Measurements from ENCODE around the gene AP1AR. TPM values are rescaled to one million over a fixed set of nuclear protein-coding genes. Genes with fewer than 3 reads are reported as not detected.

AP1AR gene, protein sequence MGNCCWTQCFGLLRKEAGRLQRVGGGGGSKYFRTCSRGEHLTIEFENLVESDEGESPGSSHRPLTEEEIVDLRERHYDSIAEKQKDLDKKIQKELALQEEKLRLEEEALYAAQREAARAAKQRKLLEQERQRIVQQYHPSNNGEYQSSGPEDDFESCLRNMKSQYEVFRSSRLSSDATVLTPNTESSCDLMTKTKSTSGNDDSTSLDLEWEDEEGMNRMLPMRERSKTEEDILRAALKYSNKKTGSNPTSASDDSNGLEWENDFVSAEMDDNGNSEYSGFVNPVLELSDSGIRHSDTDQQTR
- 14.5 and 18.9 TPM in 2 replicates for total RNA-seq (ENCODE audit: low replicate concordance)
- long read RNA-seq, transcript AP1AR-201 (10 exons, 2,902 nt) = major isoform, 22 of 35 reads
- long read RNA-seq, partial matches to known transcripts = 4 of 35 reads
- long read RNA-seq, other reads (novel, unspliced or antisense) = 7 of 35 reads

DNA sequence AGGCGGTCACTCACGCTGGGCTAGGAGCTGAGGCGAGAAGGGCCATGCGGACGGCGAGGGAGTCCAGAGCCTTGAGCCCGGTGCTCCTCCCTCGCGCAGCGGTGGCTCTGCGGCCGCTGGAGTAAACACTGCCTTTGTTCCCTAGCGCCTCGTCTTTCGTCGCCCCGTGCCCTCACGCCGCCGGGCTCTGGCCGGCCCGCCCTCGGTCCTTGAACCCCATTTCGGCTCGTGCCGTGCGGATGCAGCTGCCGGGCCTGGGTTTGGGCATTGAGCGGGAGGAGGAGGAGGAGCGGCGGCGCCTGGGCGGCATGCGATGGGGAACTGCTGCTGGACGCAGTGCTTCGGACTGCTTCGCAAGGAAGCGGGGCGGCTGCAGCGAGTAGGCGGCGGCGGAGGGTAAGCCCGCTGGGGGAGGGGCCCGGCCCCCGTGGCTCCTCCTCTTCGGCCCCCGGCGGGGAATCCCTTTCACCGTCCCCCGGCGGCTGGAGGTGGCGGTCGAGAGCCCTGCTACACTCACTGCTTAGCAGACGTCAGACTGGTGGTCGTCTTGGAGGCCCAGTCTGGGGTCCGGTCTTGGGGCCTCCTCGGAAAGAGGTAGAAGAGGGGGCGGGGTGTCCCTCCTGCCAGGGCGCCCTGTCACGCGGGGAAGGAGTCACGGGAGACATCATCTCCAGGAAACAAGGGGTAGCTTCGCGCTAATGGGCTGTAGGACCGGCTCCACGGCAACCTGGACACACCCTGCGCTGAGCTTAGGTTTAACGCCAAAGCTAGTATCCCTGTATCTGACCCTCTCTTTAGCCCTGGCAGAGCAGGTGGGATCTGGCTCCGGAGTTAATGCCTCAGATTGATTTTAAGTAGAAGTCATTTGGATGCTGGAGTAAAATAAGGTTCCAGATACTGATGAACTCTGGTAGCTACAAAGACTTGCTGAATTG lies at the start of gene AP1AR:
TSS of gene AP1AR (plus strand) at position 9 of the 935 bp plus-strand sequence. CDS start at position 314, 305 bp downstream.
- H3K36me3 Mint-ChIP-seq = no peaks in the 10 kb centered on the region
- peak within 1 kb of the TSS; percentile 97 for H3K27ac Mint-ChIP-seq
- no peaks in the 10 kb centered on the region for H3K27me3 Mint-ChIP-seq
- TF ChIP-seq, protein P1, sequence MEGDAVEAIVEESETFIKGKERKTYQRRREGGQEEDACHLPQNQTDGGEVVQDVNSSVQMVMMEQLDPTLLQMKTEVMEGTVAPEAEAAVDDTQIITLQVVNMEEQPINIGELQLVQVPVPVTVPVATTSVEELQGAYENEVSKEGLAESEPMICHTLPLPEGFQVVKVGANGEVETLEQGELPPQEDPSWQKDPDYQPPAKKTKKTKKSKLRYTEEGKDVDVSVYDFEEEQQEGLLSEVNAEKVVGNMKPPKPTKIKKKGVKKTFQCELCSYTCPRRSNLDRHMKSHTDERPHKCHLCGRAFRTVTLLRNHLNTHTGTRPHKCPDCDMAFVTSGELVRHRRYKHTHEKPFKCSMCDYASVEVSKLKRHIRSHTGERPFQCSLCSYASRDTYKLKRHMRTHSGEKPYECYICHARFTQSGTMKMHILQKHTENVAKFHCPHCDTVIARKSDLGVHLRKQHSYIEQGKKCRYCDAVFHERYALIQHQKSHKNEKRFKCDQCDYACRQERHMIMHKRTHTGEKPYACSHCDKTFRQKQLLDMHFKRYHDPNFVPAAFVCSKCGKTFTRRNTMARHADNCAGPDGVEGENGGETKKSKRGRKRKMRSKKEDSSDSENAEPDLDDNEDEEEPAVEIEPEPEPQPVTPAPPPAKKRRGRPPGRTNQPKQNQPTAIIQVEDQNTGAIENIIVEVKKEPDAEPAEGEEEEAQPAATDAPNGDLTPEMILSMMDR (conservative IDR thresholded peaks at IDR 0.05) = peak; percentile 61
- no peaks in the 10 kb centered on the region for H3K9me3 Mint-ChIP-seq
- peaks cover 25% of the 10 kb centered on the region for H3K4me1 Mint-ChIP-seq (ENCODE audit: unreplicated experiment)
- DNase-seq (ENCODE audit: extremely low spot score, unreplicated experiment) = peak; percentile 93
- H3K4me3 Mint-ChIP-seq = peak within 1 kb of the TSS; percentile 98

DNA sequence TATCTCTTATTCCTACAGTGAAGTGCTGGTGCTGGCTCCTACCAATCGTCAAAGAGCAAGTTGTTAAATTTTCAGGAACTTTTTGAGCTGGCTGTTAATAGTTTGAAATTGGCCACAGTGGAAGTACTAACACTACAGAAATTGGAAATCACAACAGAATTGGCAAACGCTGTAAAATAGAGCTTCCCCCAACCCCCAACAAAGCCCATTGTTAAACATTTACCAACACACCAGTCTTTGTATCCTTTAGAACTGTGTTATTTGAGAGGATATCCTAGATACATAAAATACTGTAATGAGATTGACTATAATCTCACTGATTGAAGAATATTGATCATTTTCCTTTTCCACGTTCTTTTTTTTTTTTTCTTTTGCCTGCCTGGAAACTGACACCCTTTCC lies 49.0 kb upstream of the AP1AR start:
- Mint-ChIP-seq H3K27me3 (no peaks in the 10 kb centered on the region), H3K36me3 (no peaks in the 10 kb centered on the region), H3K4me1 (ENCODE audit: unreplicated experiment) (no peaks in the 10 kb centered on the region), H3K27ac (no peak overlapping the region), H3K4me3 (no peak overlapping the region), H3K9me3 (no peaks in the 10 kb centered on the region)
- DNase-seq (ENCODE audit: extremely low spot score, unreplicated experiment) = no peak
- TF ChIP-seq, protein P1 (conservative IDR thresholded peaks at IDR 0.05) = no peak

DNA sequence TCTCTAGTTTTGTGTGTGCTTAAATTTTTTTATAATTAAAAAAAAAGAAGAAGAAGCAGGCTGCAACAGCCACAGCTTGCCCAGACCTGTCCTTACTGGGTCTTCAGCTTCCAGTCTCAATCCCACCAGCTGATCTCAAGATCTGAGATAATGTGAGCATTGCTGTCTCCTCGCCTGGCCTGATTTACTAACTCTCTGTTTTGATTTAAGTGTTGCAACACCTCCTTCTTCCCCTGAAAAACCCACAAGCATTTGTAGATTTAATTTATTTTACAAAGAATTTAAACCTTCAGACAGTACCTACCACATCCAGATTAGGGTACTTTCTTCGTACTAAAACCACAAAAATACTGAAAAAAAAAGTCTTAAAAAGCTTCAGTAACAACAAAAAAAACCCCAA lies 48.3 kb upstream of the AP1AR start:
- H3K9me3 Mint-ChIP-seq = no peaks in the 10 kb centered on the region
- H3K27me3 Mint-ChIP-seq = no peaks in the 10 kb centered on the region
- H3K4me1 Mint-ChIP-seq (ENCODE audit: unreplicated experiment) = no peaks in the 10 kb centered on the region
- no peak for DNase-seq (ENCODE audit: extremely low spot score, unreplicated experiment)
- no peak overlapping the region for H3K4me3 Mint-ChIP-seq
- TF ChIP-seq, protein P1 (conservative IDR thresholded peaks at IDR 0.05) = no peak
- H3K36me3 Mint-ChIP-seq = no peaks in the 10 kb centered on the region
- H3K27ac Mint-ChIP-seq = no peak overlapping the region

DNA sequence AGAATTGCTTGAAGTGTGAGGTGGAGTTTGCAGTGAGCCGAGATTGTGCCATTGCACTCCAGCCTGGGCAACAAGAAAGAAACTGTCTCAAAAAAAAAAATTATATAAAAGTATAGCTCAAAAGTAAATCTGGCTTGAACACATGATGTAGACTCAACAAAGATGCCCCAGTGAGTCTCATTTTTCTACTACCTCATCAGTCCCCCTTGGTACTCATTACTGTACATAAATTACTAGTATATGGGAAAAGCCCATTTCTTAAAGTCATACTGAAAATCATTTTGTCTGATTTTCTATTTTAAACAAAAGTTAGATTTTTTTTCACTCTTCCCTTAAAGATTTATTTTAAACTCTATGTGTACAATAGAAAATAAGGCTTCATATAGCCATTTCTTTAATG lies 47.1 kb upstream of the AP1AR start:
- no peak for DNase-seq (ENCODE audit: extremely low spot score, unreplicated experiment)
- H3K27me3 Mint-ChIP-seq = no peaks in the 10 kb centered on the region
- no peaks in the 10 kb centered on the region for H3K9me3 Mint-ChIP-seq
- H3K27ac Mint-ChIP-seq = no peak overlapping the region
- no peaks in the 10 kb centered on the region for H3K4me1 Mint-ChIP-seq (ENCODE audit: unreplicated experiment)
- TF ChIP-seq, protein P1 (conservative IDR thresholded peaks at IDR 0.05) = no peak
- no peak overlapping the region for H3K4me3 Mint-ChIP-seq
- no peaks in the 10 kb centered on the region for H3K36me3 Mint-ChIP-seq

DNA sequence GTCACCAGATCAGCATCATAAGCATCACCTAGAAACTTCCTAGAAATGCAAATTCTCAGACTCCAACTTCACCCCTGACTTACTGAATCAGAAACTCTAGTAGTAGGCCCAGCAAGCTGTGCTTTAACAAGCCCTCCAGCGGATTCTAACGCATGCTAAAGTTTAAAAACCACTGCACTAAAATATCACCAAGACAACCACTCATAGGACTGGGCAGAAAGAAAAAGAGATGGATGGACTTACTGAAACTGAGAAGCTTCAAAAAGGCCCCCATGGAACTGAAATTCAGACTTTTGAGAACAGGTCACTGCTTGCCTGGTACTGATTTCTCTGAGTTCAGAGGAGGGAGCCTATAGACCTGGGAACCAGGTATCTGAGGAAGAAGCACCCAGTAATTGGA lies 46.3 kb upstream of the AP1AR start:
- no peaks in the 10 kb centered on the region for H3K27me3 Mint-ChIP-seq
- DNase-seq (ENCODE audit: extremely low spot score, unreplicated experiment) = no peak
- H3K9me3 Mint-ChIP-seq = no peaks in the 10 kb centered on the region
- TF ChIP-seq, protein P1 (conservative IDR thresholded peaks at IDR 0.05) = no peak
- H3K27ac Mint-ChIP-seq = no peak overlapping the region
- no peaks in the 10 kb centered on the region for H3K36me3 Mint-ChIP-seq
- no peak overlapping the region for H3K4me3 Mint-ChIP-seq
- no peaks in the 10 kb centered on the region for H3K4me1 Mint-ChIP-seq (ENCODE audit: unreplicated experiment)
